GM21423 (cell line): ENCODE data around the gene RCOR2.
"Not testable (repeated sequence)": the region's sequence is repeated elsewhere in the genome, so short reads cannot be mapped to it uniquely, and the experiment has no call there.

Experiments
- ATAC-seq: cut with Tn5 transposase; IDR thresholded peaks from one replicate; pipeline ENCODE4 v1.9.1; 2021; ENCODE audit warnings: mild to moderate bottlenecking, moderate library complexity; ENCODE audit not compliant: unreplicated experiment

RCOR2 gene

GRCh38 chr11:63882555-63883242 is 34.3 kb downstream of the RCOR2 start:
- no peak for ATAC-seq

DNA sequence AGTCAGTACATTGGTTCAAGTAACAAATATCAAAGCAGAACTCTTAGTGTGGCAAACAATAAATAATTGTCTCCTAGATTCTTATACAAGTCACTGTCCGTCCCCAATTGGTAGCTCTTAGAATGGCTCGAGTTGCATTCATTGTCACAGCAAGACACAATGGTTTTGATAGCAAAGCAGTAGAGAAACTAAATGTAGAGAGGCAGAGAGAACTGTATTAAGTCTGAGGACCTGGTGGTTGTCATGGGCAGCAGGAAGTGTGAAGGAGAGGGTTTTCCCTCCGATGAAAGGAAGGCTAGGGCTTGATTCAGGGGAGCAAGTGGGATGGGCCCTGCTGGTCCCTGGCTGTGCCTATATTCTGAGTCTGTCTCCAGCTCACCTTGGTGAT is 36.6 kb downstream of the RCOR2 start:
- no peak for ATAC-seq

- no peak for ATAC-seq
Observed at GRCh38 chr11:63879598-63880402, 37.2 kb downstream of the RCOR2 start.

DNA sequence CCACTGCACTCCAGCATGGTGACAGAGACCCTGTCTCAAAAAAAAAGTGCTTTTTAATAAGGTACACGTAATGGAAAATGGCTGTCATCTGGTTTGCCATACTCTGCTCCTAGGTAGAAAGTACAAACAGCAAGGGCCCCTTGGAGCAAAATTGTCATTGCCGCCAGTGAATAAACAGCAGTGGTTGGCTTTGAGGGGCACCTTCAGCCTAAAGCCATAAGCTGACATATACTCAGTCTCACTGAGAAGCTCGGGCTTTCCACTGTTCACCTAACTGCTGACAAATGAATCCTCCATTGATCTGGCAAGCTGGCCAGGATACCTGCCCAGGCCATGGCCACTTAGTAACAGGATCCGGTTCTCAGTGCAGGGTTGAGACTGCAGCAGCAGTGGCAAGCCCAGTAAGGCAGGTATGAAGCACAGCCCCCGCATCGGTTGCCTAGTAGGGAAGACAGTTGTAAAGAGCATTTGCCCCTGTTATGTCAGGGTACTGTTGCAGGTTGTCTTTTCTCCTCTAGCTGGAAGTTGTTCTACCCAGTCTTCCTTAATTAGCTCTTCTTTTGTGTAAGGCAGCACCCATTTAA is 39.2 kb downstream of the RCOR2 start:
- no peak for ATAC-seq

DNA sequence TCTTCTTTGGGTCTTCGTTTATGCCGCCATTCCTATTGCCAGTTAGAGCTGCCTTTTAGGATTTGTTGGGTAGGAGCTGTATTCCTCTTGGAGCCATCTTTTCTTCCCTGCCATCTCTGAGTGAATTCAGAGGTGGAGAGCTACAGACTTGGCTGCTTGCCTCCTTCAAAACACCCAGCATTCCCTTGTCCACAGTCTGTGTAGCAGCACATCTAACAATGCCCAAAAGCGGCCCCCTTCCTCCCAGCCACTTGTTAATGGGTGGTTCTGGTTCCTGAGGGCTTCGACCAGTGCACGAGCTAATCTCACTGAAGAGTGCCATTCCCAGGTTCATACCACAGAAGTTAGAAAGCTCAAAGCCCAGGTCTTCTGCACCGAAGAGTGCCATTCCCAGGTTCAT is 40.3 kb downstream of the RCOR2 start:
- ATAC-seq = no peak

DNA sequence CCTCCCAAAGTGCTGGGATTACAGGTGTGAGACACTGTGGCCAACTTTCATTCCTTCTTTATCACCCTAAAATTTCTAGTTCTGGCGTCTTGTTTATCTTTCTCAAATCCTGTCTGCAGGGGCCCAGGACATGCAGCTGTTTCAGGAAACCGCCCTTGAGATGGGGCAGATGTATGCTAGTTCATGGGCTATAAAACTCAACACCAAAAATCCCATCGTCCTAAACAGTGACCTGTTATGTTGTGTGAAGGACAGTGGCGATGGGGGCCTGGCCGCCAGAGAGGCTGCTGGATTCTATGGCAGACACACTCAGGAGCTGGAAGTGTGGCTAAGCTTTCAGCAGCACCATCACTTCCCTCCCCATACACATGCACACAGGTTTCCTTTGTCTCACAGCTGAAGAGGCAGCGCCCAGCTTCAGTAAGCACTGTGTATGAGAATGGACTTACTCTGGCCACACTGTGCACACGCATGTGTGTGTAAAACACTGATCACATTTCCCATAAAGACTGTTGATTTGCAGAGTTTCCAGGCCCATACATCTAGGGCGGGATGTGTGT is 41.4 kb downstream of the RCOR2 start:
- no peak for ATAC-seq

DNA sequence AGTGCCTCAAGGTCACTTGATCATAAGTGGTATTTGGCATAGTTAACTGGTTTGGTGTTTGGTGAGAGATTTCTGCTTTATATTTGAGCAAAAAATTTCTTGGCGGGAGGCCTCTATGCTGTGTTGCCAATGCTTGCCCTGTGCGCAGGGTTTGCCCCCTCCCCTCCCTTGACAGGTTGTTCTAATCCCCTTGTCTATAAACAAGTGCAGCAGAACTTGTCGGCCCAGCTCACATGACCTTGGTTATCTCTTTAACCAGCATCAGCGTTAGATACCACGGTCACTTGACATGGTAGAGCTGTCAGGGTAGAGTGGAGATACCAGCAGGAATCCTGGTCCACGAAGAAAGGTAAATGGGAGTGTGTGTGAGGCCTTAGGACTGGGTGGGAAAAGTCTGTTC is 42.5 kb downstream of the RCOR2 start:
- ATAC-seq = no peak

- no peak for ATAC-seq
Observed at GRCh38 chr11:63873311-63873710, 43.7 kb downstream of the RCOR2 start.

DNA sequence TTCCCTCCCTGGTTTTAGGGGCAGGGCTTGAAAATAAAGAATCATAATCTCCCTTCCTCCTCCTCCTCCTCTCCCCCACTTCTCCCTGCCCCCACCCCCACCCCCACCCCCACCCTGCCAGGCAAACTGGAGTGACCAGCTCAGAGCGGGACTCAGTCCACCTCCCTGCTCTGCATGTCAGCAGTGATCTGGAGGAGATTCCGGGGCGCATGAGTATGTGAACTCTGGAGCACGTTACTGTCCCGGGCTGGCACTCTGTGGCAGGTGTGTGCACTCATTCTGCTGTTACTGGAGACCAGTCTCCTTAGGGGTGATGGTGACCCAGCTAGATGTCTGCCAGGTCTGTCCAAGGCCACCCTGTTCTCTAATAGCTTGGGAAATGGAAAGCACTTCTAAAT is 44.2 kb downstream of the RCOR2 start:
- no peak for ATAC-seq

- peak; percentile 90 for ATAC-seq
Observed at GRCh38 chr11:63871962-63872799, 44.8 kb downstream of the RCOR2 start.

GRCh38 chr11:63870351-63871140 is 46.4 kb downstream of the RCOR2 start:
- no peak for ATAC-seq

DNA sequence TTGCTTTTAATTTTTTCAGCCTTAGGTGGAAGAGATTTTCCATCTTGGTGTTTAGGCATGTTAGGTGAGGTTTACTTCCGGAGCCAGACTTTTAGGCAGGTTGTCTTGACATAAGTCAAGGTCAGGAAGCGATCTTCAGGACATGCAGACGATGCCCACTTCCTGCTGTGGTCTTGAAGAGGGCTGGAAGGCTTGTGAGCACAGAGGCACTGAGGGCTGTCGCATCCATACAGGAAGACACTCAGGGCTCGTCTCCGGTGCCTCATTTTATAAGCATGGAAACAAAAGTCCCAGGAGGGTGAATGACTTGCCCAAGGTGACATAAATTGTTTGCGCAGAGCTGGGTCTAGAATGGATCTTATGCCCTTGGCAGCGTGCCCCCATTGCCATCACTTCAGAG is 47.3 kb downstream of the RCOR2 start:
- ATAC-seq = no peak

GRCh38 chr11:63869171-63869591 is 47.8 kb downstream of the RCOR2 start:
- ATAC-seq = no peak

GRCh38 chr11:63868399-63869064 is 48.4 kb downstream of the RCOR2 start:
- no peak for ATAC-seq

- ATAC-seq = no peak
Observed at GRCh38 chr11:63867511-63867910, 49.5 kb downstream of the RCOR2 start.

- ATAC-seq = peak; percentile 69
Observed at GRCh38 chr11:63866211-63866610, 50.8 kb downstream of the RCOR2 start.

DNA sequence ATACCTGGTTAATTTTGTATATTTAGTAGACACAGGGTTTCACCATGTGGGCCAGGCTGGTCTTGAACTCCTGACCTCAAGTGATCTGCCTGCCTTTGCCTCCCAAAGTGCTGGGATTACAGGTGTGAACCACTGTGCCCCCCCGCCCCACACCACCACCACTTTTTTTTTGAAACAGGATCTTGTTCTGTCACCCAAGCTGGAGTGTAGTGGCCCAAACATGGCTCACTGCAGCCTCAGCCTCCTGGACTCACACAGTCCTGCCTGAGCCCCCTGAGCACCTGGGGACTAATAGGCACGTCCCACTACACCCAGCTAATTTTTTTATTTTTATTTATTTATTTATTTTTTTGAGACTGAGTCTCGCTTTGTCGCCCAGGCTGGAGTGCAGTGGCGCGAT is 53.3 kb downstream of the RCOR2 start:
- not testable (repeated sequence) for ATAC-seq

DNA sequence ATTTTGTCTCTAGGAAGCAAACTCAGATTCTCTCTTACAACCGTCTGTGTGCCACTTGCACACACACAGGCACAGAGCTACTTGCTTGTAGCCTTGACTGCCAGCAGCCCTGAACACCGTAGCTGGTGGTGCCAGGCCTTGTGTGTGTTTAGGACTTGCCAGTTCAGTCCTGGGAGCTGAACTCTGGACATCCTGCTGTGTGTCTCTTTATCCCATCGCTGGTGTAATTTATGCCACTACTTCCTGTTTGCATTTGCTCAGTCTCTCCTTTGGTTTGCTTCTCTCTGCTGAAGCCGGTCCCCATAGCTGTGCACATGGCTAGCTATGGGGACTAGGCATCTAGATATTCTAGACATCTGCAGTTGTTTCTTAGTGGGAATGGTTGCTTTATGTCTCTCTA is 54.0 kb downstream of the RCOR2 start:
- no peak for ATAC-seq
